GM19023 (cell line): ENCODE measurements around the gene FBXL7.
"Not testable (repeated sequence)": the region's sequence is repeated elsewhere in the genome, so short reads cannot be mapped to it uniquely, and the experiment has no call there.

ENCODE experiments used
- ATAC-seq: cut with Tn5 transposase; IDR thresholded peaks from one replicate; pipeline ENCODE4 v1.9.1; 2021; ENCODE audit warnings: mild to moderate bottlenecking, moderate library complexity; ENCODE audit not compliant: unreplicated experiment

FBXL7 gene

GRCh38 chr5:15850939-15851341 lies 351.0 kb downstream of the FBXL7 start:
- no peak for ATAC-seq

DNA sequence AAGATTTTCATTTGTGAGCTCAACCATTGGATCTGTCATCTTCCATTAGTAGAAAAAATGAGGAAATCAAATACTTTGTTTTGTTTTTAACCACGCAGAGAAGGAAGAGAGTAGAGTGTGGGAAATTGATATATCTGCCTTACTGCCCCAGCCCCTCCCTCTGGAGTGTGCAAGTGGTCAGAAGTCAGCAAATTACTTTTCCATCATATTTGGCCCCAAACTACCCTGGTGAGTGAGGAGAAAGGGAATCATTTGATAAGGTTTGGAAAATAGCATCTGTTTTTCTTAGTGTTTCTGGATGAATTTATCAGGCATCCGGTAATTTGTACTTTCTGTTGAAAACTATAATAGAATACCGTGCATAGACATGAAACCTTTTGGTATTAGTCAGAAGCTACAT lies 352.2 kb downstream of the FBXL7 start:
- no peak for ATAC-seq

- no peak for ATAC-seq
Measured at GRCh38 chr5:15852949-15853348, 353.0 kb downstream of the FBXL7 start.

- ATAC-seq: no peak
Measured at GRCh38 chr5:15858326-15858725, 358.3 kb downstream of the FBXL7 start.

GRCh38 chr5:15864536-15865215 lies 364.7 kb downstream of the FBXL7 start:
- no peak for ATAC-seq

DNA sequence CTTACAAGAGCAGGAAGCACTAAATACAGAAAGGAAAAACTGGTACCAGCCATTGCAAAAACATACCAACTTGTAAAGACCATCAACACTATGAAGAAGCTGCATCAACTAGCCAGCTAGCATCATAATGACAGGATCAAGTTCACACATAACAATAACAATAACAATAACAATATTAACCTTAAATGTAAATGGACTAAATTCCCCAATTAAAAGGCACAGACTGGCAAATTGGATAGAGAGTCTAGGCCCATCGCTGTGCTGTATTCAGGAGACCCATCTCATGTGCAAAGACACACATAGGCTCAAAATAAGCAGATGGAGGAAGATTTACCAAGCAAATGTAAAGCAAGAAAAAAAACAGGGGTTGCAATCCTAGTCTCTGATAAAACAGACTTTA lies 372.3 kb downstream of the FBXL7 start:
- not testable (repeated sequence) for ATAC-seq

GRCh38 chr5:15877914-15878313 lies 377.9 kb downstream of the FBXL7 start:
- no peak for ATAC-seq

DNA sequence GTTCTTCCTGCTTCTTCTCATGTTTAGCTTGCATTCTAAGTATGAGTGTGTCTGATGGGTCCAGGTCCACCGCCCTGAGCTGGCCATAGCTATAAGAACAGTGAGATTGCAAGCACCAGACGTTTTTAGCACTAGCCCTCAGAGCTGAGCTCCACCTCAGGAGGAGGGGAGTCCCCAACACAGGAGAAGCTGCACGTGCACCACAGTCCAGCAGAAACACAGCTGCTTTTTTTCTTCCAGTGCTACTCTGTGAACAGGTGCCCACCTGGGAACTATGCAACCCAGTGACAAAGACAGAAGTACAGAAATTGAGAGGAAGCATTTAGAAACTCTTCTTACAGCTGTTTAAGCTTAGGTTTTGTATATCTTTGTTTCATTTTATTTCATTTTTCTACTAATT lies 380.2 kb downstream of the FBXL7 start:
- ATAC-seq: no peak

- ATAC-seq: no peak
Measured at GRCh38 chr5:15885156-15885555, 385.2 kb downstream of the FBXL7 start.

DNA sequence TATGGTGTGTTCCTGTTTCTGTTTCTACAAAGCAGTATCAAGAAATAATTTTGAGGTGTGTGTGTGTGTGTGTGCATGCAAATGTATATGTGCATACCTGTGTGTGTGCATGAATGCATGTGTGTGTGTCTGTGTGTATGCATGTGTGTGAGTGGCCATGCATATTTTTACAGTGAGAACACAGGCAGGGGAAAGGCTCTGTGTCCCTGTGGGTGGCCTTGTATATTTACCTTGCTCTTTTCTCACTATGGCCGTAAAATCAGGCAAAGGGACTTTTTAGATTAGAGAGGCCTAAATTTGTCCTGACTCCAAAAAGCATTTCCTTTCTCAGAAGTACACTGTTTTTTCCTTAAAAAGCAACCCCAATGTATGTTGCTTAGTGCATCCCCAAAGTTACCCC lies 386.2 kb downstream of the FBXL7 start:
- ATAC-seq: no peak

- ATAC-seq: no peak
Measured at GRCh38 chr5:15887093-15887492, 387.1 kb downstream of the FBXL7 start.

DNA sequence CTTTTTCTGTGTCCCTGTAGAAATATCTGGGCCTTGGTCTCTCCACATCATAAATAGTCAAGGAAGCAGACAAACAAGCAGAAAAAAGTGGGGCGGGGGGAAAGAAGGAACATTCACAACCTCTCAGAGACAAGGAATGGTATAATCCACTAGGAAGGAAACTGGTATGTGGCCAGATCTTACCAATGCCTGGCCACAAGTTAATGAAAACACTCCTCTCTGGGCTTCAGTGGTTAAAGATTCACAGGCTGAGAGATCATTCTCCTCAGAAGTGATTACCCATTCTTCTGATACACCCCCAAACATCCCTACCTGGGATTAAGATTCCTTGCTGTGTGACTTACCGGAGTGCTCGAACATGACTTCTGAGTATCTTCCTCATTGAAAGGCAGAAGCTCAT lies 389.0 kb downstream of the FBXL7 start:
- ATAC-seq: no peak

DNA sequence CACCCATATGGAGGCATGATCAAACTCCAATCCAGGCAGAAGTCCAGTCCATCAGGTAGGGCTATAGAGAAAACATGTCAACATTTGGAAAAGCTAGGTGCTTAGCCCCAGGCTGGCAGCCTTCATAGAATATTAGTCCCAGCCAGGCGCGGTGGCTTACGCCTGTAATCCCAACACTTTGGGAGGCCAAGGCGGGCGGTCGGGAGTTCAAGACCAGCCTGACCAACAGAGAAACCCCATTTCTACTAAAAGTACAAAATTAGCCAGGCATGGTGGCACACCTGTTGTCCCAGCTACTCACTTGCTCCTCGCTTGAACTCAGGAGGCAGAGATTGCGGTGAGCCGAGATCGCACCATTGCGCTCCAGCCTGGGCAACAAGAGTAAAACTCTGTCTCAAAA lies 393.9 kb downstream of the FBXL7 start:
- ATAC-seq: no peak

GRCh38 chr5:15897656-15898055 lies 397.7 kb downstream of the FBXL7 start:
- no peak for ATAC-seq

DNA sequence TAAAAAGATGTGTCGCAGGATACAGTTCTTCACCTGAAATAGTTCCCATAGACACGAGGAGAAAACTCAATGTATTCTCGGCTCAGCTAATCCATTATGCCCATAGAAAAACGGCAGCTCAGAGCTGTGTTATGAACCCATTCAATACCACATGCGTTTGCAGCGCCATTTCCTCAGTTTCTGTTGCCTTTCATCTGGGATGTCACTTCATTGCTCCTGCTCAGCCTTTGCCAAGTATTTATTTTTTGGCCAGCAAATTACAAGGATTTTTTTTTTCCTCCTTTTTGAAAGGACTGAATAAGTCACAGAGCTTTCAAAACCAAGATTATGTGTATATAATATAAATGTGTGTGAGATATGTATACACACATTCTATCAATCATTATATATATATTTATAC lies 398.7 kb downstream of the FBXL7 start:
- no peak for ATAC-seq

DNA sequence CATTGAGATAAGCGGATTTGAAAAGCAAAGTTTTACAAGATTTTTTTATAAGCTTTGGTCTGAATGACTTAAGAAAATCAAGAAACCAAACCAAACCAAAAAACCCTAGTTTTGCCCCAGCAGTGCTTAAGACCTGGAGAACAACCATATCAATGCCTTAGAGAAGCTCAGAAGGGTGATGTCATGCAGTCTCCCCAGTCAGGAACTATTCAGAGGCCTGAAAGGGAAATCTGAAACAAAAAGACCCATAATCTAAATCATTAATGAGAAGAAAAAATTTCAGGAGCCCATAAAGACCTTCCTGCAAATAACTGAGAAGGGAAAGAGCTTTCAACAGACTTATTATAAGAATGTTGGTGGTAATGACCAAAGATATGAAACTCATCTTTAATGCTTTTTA lies 399.5 kb downstream of the FBXL7 start:
- ATAC-seq: no peak

DNA sequence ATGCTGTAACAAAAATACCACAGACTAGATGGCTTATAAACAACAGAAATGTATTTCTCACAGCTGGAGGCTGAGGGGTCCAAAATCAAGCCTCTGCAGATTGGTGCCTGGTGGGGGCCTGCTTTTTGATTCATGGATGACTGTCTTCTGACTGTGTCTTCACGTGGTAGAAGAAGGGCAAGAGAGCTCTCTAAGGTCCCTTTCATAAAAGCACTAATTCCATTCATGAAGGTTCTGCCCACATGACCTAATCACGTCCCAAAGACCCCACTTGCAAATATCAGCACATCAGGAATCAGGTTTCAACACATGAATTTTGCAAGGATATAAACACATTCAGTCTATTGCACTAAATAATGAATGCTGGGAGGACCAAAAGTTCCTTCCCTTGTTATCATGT lies 401.2 kb downstream of the FBXL7 start:
- no peak for ATAC-seq

DNA sequence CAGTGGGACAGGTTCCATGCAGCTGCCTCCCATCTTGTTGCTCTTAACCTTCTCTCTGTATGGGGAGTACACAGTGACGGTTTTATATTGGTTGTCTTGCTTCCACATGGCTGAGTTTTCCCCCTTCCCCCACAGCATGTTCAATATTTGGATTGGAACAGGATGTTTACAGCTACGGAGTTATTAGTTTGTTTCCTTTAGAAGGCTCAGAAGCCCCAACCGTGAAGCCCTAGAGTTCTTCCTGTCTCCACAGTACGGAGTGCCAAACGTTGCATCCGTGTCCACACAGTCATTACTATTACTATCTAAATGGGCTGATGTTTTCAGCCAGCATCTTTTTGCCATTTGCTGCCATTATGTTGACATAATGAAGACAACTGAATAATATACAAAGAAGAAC lies 402.1 kb downstream of the FBXL7 start:
- no peak for ATAC-seq

DNA sequence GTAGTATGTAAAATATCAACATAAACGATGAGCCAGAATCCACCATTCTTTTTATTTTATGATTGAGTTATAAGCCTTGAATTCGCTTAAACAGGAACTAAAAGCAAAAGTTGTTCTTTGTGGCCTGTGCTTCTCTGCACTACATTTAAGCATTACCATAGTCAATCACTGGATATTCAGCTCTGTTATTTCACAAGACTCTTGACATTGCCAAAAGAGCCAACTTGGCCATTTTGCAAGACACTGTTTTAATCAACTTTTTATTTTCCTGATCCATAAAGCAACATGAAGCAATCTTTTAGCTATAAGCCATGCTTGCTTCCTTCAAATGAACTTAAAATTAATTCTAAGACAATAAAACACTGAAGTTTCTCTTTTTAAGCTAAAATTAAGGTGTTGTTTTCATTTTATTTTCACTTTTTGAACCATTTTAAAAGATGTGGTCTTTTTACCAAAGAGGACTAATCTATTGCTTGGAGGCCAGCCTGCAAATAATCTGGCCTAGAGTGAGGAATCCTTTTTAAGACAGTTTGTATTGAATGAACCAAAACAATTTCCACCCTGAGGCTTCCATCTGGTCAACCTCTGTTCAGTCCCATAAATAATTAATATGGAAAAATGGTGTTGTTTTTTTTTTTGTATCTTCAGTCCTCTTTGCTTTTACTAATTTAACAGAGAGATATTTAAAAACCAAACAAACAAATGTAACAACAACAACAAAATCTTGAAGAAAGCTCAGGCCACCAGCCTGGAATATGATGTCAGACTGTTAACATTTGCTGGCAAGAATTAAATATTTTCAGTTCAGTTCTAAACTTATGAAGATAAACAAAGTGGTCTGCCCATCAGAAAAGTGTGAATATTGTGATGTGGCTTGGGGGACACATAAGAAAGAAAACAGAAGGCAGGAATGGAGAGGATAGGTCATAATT lies 405.2 kb downstream of the FBXL7 start:
- no peak for ATAC-seq

DNA sequence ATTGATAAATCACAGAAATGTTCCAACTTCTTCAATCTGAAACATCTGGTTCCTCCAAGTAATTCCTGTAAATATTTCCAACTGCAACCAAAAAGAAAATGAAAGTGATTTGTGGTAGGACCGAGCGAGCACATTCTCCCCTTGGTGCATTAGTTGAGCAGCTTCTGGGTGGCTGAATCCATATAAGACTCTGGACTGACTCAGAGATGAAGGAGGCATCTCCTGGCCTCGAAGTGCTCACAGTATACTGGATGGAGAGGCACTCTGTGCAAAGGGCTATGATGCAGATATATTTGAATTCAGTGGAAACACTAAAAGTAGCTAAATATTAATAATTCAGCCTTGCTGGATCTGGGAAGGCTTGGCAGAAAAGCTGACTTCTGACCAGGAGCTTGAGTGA lies 414.7 kb downstream of the FBXL7 start:
- ATAC-seq: no peak

DNA sequence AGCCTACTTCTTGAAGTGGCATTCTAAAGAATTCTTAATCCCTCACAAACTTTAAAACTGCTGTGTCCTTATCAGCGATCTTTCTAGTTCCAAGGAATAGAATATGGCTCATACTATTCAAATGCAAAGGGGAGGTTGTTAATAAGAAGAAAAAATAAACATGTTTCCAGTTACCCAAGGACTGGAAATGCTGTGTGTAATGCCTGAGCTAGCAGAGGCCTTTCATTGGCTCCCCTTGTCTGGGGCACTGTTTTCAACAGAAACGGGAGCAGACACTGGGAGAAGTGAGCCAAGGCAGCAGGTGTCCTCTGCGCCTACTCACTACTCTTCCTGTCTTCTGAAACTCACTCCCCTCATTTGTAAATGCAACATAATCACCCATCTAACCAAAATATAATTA lies 426.6 kb downstream of the FBXL7 start:
- ATAC-seq: no peak

- ATAC-seq: no peak
Measured at GRCh38 chr5:15927710-15928380, 427.9 kb downstream of the FBXL7 start.
